Activated T-cell treated with anti-CD3 and anti-CD28 coated beads, Interleukin-2, amount 50 U/mL, for 24 hours (primary cell): ENCODE data around the gene CNN1.
"Not testable (repeated sequence)": the region's sequence is repeated elsewhere in the genome, so short reads cannot be mapped to it uniquely, and the experiment has no call there.

ENCODE experiments used
- DNase-seq: peaks from one replicate; pipeline ENCODE4 v3.0.0-alpha.2; 2020
- H3K27ac Mint-ChIP-seq: 2 replicates; pipeline ENCODE4 v1.8.0; 2020; ENCODE audit warnings: mild to moderate bottlenecking, mixed read lengths
- H3K27me3 Mint-ChIP-seq: 2 replicates; pipeline ENCODE4 v1.8.0; 2020; ENCODE audit warnings: mixed read lengths
- H3K36me3 Mint-ChIP-seq: 2 replicates; pipeline ENCODE4 v1.8.0; 2020; ENCODE audit warnings: low read depth, mixed read lengths
- H3K4me1 Mint-ChIP-seq: 2 replicates; pipeline ENCODE4 v1.8.0; 2020; ENCODE audit warnings: low read depth, mixed read lengths
- H3K4me3 Mint-ChIP-seq: 2 replicates; pipeline ENCODE4 v1.8.0; 2020; ENCODE audit warnings: mild to moderate bottlenecking, moderate library complexity, mixed read lengths
- H3K9me3 Mint-ChIP-seq: 2 replicates; pipeline ENCODE4 v1.8.0; 2020; ENCODE audit warnings: mixed read lengths

The CNN1 gene

GRCh38 chr19:11597202-11598102 is 58.8 kb downstream of the CNN1 start, which contains the start of gene ZNF627:
Gene ZNF627, plus strand, starts transcription at chr19:11597483. Its CDS starts 145 bp downstream, at chr19:11597628.
- no peaks in the 10 kb centered on the region for H3K27me3 Mint-ChIP-seq
- no peaks in the 10 kb centered on the region for H3K9me3 Mint-ChIP-seq
- H3K4me3 Mint-ChIP-seq = peak within 1 kb of the TSS; percentile 90
- H3K36me3 Mint-ChIP-seq = peaks cover 20% of the 10 kb centered on the region
- H3K27ac Mint-ChIP-seq = peak within 1 kb of the TSS; percentile 90
- peak; percentile 97 for DNase-seq
- peaks cover 33% of the 10 kb centered on the region for H3K4me1 Mint-ChIP-seq

DNA sequence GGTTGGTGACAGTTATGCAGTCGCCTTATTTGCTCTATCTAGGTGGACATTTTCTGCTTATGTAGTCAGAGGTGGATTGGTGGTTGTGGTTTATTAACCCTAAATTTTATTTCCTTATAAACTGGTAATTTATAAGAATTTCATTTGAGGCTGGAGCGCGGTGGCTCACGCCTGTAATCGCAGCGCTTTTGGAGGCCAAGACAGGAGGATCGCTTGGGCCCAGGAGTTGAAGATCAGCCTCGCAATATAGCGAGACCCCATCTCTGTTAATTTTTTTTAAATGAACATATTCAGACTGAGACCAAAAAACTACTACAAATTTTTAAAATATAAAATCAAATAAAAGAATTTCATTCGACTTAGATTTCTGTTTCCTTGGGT is 59.4 kb downstream of the CNN1 start:
- Mint-ChIP-seq H3K4me1 (peaks cover 35% of the 10 kb centered on the region), H3K9me3 (no peaks in the 10 kb centered on the region), H3K27ac (peak overlapping the region; percentile 85), H3K27me3 (no peaks in the 10 kb centered on the region), H3K36me3 (peaks cover 26% of the 10 kb centered on the region), H3K4me3 (peak overlapping the region; percentile 90)
- no peak for DNase-seq

GRCh38 chr19:11598746-11599145 is 60.1 kb downstream of the CNN1 start:
- H3K4me3 Mint-ChIP-seq = peak overlapping the region; percentile 90
- H3K36me3 Mint-ChIP-seq = peaks cover 31% of the 10 kb centered on the region
- H3K27ac Mint-ChIP-seq = no peak overlapping the region
- peaks cover 35% of the 10 kb centered on the region for H3K4me1 Mint-ChIP-seq
- no peak for DNase-seq
- H3K27me3 Mint-ChIP-seq = no peaks in the 10 kb centered on the region
- no peaks in the 10 kb centered on the region for H3K9me3 Mint-ChIP-seq

GRCh38 chr19:11599704-11600103 is 61.1 kb downstream of the CNN1 start:
- peaks cover 35% of the 10 kb centered on the region for H3K4me1 Mint-ChIP-seq
- not testable (repeated sequence) for DNase-seq, H3K27me3 Mint-ChIP-seq, H3K9me3 Mint-ChIP-seq, H3K4me3 Mint-ChIP-seq, H3K27ac Mint-ChIP-seq
- H3K36me3 Mint-ChIP-seq = peaks cover 40% of the 10 kb centered on the region
